ENCODE measurements around the gene SCFD2.
"Not testable (repeated sequence)": the region's sequence is repeated elsewhere in the genome, so short reads cannot be mapped to it uniquely, and the experiment has no call there.

Gene SCFD2

GRCh38 chr4:53043891-53044650, 321.8 kb downstream of the SCFD2 start:
- Histone ChIP-seq H3K36me3 (ENCODE audit: control insufficient read depth in 1 of 2, insufficient read depth in 2 of 2, low read length in 2 of 2) (no peaks in the 10 kb centered on the region), H3K4me1 (ENCODE audit: control insufficient read depth in 1 of 2, insufficient read depth in 2 of 2, low read length in 2 of 2) (peaks cover 3 to 5% of the 10 kb centered on the region in 2 donors), H3K9ac (ENCODE audit: low read depth in 1 of 2, low read length in 2 of 2) (no peak overlapping the region), H3K27ac (ENCODE audit: low read depth, low read length) (no peak overlapping the region), H3K4me3 (ENCODE audit: low read depth in 1 of 2, low read length in 2 of 2) (no peak overlapping the region), H3K9me3 (ENCODE audit: control insufficient read depth in 1 of 2, low read length in 2 of 2) (no peaks in the 10 kb centered on the region), H3K27me3 (ENCODE audit: control insufficient read depth in 1 of 2, insufficient read depth in 2 of 2, low read length in 2 of 2) (no peaks in the 10 kb centered on the region)

- Histone ChIP-seq H3K27ac (ENCODE audit: low read depth, low read length) (no peak overlapping the region), H3K27me3 (ENCODE audit: control insufficient read depth in 1 of 2, insufficient read depth in 2 of 2, low read length in 2 of 2) (no peaks in the 10 kb centered on the region), H3K4me1 (ENCODE audit: control insufficient read depth in 1 of 2, insufficient read depth in 2 of 2, low read length in 2 of 2) (peaks cover 3 to 5% of the 10 kb centered on the region in 2 donors), H3K4me3 (ENCODE audit: low read depth in 1 of 2, low read length in 2 of 2) (no peak overlapping the region), H3K9ac (ENCODE audit: low read depth in 1 of 2, low read length in 2 of 2) (no peak overlapping the region), H3K36me3 (ENCODE audit: control insufficient read depth in 1 of 2, insufficient read depth in 2 of 2, low read length in 2 of 2) (no peaks in the 10 kb centered on the region), H3K9me3 (ENCODE audit: control insufficient read depth in 1 of 2, low read length in 2 of 2) (no peaks in the 10 kb centered on the region)
These were observed 322.8 kb downstream of the SCFD2 start for GRCh38 chr4:53043055-53043454.

GRCh38 chr4:53040851-53041250, 325.0 kb downstream of the SCFD2 start:
- no peak overlapping the region for H3K27ac ChIP-seq (ENCODE audit: low read depth, low read length)

GRCh38 chr4:53040459-53040815, 325.4 kb downstream of the SCFD2 start:
- no peaks in the 10 kb centered on the region for H3K27me3 ChIP-seq (ENCODE audit: control insufficient read depth in 1 of 2, insufficient read depth in 2 of 2, low read length in 2 of 2)

More at GRCh38 chr4:53040851-53041250, 325.0 kb downstream of the SCFD2 start:
- Histone ChIP-seq H3K4me3 (ENCODE audit: low read depth in 1 of 2, low read length in 2 of 2) (no peak overlapping the region), H3K4me1 (ENCODE audit: control insufficient read depth in 1 of 2, insufficient read depth in 2 of 2, low read length in 2 of 2) (peaks cover 3 to 5% of the 10 kb centered on the region in 2 donors), H3K36me3 (ENCODE audit: control insufficient read depth in 1 of 2, insufficient read depth in 2 of 2, low read length in 2 of 2) (no peaks in the 10 kb centered on the region), H3K9ac (ENCODE audit: low read depth in 1 of 2, low read length in 2 of 2) (no peak overlapping the region), H3K27me3 (ENCODE audit: control insufficient read depth in 1 of 2, insufficient read depth in 2 of 2, low read length in 2 of 2) (no peaks in the 10 kb centered on the region), H3K9me3 (ENCODE audit: control insufficient read depth in 1 of 2, low read length in 2 of 2) (no peaks in the 10 kb centered on the region)

GRCh38 chr4:53039741-53040458, 326.0 kb downstream of the SCFD2 start:
- H3K27ac ChIP-seq (ENCODE audit: low read depth, low read length): no peak overlapping the region
- H3K4me3 ChIP-seq (ENCODE audit: low read depth in 1 of 2, low read length in 2 of 2): no peak overlapping the region
- no peak overlapping the region for H3K9ac ChIP-seq (ENCODE audit: low read depth in 1 of 2, low read length in 2 of 2)
- H3K9me3 ChIP-seq (ENCODE audit: control insufficient read depth in 1 of 2, low read length in 2 of 2): no peaks in the 10 kb centered on the region
- no peaks in the 10 kb centered on the region for H3K27me3 ChIP-seq (ENCODE audit: control insufficient read depth in 1 of 2, insufficient read depth in 2 of 2, low read length in 2 of 2)
- H3K4me1 ChIP-seq (ENCODE audit: control insufficient read depth in 1 of 2, insufficient read depth in 2 of 2, low read length in 2 of 2): peaks cover 3 to 5% of the 10 kb centered on the region in 2 donors
- no peaks in the 10 kb centered on the region for H3K36me3 ChIP-seq (ENCODE audit: control insufficient read depth in 1 of 2, insufficient read depth in 2 of 2, low read length in 2 of 2)

More at GRCh38 chr4:53040459-53040815, 325.4 kb downstream of the SCFD2 start:
- Histone ChIP-seq H3K36me3 (ENCODE audit: control insufficient read depth in 1 of 2, insufficient read depth in 2 of 2, low read length in 2 of 2) (no peaks in the 10 kb centered on the region), H3K4me3 (ENCODE audit: low read depth in 1 of 2, low read length in 2 of 2) (no peak overlapping the region), H3K9ac (ENCODE audit: low read depth in 1 of 2, low read length in 2 of 2) (no peak overlapping the region), H3K27ac (ENCODE audit: low read depth, low read length) (no peak overlapping the region), H3K9me3 (ENCODE audit: control insufficient read depth in 1 of 2, low read length in 2 of 2) (no peaks in the 10 kb centered on the region), H3K4me1 (ENCODE audit: control insufficient read depth in 1 of 2, insufficient read depth in 2 of 2, low read length in 2 of 2) (peaks cover 3 to 5% of the 10 kb centered on the region in 2 donors)

GRCh38 chr4:53037892-53038291, 328.0 kb downstream of the SCFD2 start:
- H3K9ac ChIP-seq (ENCODE audit: low read depth in 1 of 2, low read length in 2 of 2): no peak overlapping the region
- no peaks in the 10 kb centered on the region for H3K9me3 ChIP-seq (ENCODE audit: control insufficient read depth in 1 of 2, low read length in 2 of 2)
- H3K27me3 ChIP-seq (ENCODE audit: control insufficient read depth in 1 of 2, insufficient read depth in 2 of 2, low read length in 2 of 2): no peaks in the 10 kb centered on the region
- no peak overlapping the region for H3K27ac ChIP-seq (ENCODE audit: low read depth, low read length)
- peaks cover 0 to 3% of the 10 kb centered on the region in 2 donors for H3K4me1 ChIP-seq (ENCODE audit: control insufficient read depth in 1 of 2, insufficient read depth in 2 of 2, low read length in 2 of 2)
- H3K4me3 ChIP-seq (ENCODE audit: low read depth in 1 of 2, low read length in 2 of 2): no peak overlapping the region
- H3K36me3 ChIP-seq (ENCODE audit: control insufficient read depth in 1 of 2, insufficient read depth in 2 of 2, low read length in 2 of 2): no peaks in the 10 kb centered on the region

GRCh38 chr4:53032908-53033307, 333.0 kb downstream of the SCFD2 start:
- H3K9ac ChIP-seq (ENCODE audit: low read depth in 1 of 2, low read length in 2 of 2); H3K27ac ChIP-seq (ENCODE audit: low read depth, low read length); H3K4me3 ChIP-seq (ENCODE audit: low read depth in 1 of 2, low read length in 2 of 2); H3K9me3 ChIP-seq (ENCODE audit: control insufficient read depth in 1 of 2, low read length in 2 of 2); H3K36me3 ChIP-seq (ENCODE audit: control insufficient read depth in 1 of 2, insufficient read depth in 2 of 2, low read length in 2 of 2); H3K4me1 ChIP-seq (ENCODE audit: control insufficient read depth in 1 of 2, insufficient read depth in 2 of 2, low read length in 2 of 2); H3K27me3 ChIP-seq (ENCODE audit: control insufficient read depth in 1 of 2, insufficient read depth in 2 of 2, low read length in 2 of 2): not testable (repeated sequence)

- H3K27me3 ChIP-seq (ENCODE audit: control insufficient read depth in 1 of 2, insufficient read depth in 2 of 2, low read length in 2 of 2): no peaks in the 10 kb centered on the region
These were observed 339.6 kb downstream of the SCFD2 start for GRCh38 chr4:53026233-53026632.

GRCh38 chr4:53023677-53024299, 342.1 kb downstream of the SCFD2 start:
- no peak overlapping the region for H3K4me3 ChIP-seq (ENCODE audit: low read depth in 1 of 2, low read length in 2 of 2)
- H3K4me1 ChIP-seq (ENCODE audit: control insufficient read depth in 1 of 2, insufficient read depth in 2 of 2, low read length in 2 of 2): peaks cover 11 to 14% of the 10 kb centered on the region in 2 donors
- no peak overlapping the region for H3K9ac ChIP-seq (ENCODE audit: low read depth in 1 of 2, low read length in 2 of 2)
- H3K27me3 ChIP-seq (ENCODE audit: control insufficient read depth in 1 of 2, insufficient read depth in 2 of 2, low read length in 2 of 2): no peaks in the 10 kb centered on the region
- H3K27ac ChIP-seq (ENCODE audit: low read depth, low read length): no peak overlapping the region
- H3K36me3 ChIP-seq (ENCODE audit: control insufficient read depth in 1 of 2, insufficient read depth in 2 of 2, low read length in 2 of 2): no peaks in the 10 kb centered on the region
- H3K9me3 ChIP-seq (ENCODE audit: control insufficient read depth in 1 of 2, low read length in 2 of 2): no peaks in the 10 kb centered on the region

More at GRCh38 chr4:53026233-53026632, 339.6 kb downstream of the SCFD2 start:
- H3K4me3 ChIP-seq (ENCODE audit: low read depth in 1 of 2, low read length in 2 of 2): no peak overlapping the region
- H3K9ac ChIP-seq (ENCODE audit: low read depth in 1 of 2, low read length in 2 of 2): no peak overlapping the region
- no peaks in the 10 kb centered on the region for H3K9me3 ChIP-seq (ENCODE audit: control insufficient read depth in 1 of 2, low read length in 2 of 2)
- H3K4me1 ChIP-seq (ENCODE audit: control insufficient read depth in 1 of 2, insufficient read depth in 2 of 2, low read length in 2 of 2): no peaks in the 10 kb centered on the region
- no peaks in the 10 kb centered on the region for H3K36me3 ChIP-seq (ENCODE audit: control insufficient read depth in 1 of 2, insufficient read depth in 2 of 2, low read length in 2 of 2)
- H3K27ac ChIP-seq (ENCODE audit: low read depth, low read length): no peak overlapping the region

GRCh38 chr4:53022513-53023100, 343.3 kb downstream of the SCFD2 start:
- no peak overlapping the region for H3K27ac ChIP-seq (ENCODE audit: low read depth, low read length)
- peaks cover 11 to 16% of the 10 kb centered on the region in 2 donors for H3K4me1 ChIP-seq (ENCODE audit: control insufficient read depth in 1 of 2, insufficient read depth in 2 of 2, low read length in 2 of 2)
- H3K4me3 ChIP-seq (ENCODE audit: low read depth in 1 of 2, low read length in 2 of 2): no peak overlapping the region
- no peaks in the 10 kb centered on the region for H3K27me3 ChIP-seq (ENCODE audit: control insufficient read depth in 1 of 2, insufficient read depth in 2 of 2, low read length in 2 of 2)
- H3K9me3 ChIP-seq (ENCODE audit: control insufficient read depth in 1 of 2, low read length in 2 of 2): no peaks in the 10 kb centered on the region
- H3K36me3 ChIP-seq (ENCODE audit: control insufficient read depth in 1 of 2, insufficient read depth in 2 of 2, low read length in 2 of 2): no peaks in the 10 kb centered on the region
- H3K9ac ChIP-seq (ENCODE audit: low read depth in 1 of 2, low read length in 2 of 2): no peak overlapping the region

All from duodenal mucosa (tissue), 2 donors.